ENCODE data around the gene CYP3A7.
"Not testable (repeated sequence)": the region's sequence is repeated elsewhere in the genome, so short reads cannot be mapped to it uniquely, and the experiment has no call there.

CYP3A7 gene

GRCh38 chr7:99728615-99729014, 6.4 kb downstream of the CYP3A7 start:
- no peak overlapping the region for H2AK5ac ChIP-seq (ENCODE audit: low read length)
- no peak overlapping the region for H4K12ac ChIP-seq (ENCODE audit: low read depth, low read length)
- peak overlapping the region; percentile 23 for H3K4me2 ChIP-seq (ENCODE audit: low read length)
- no peak overlapping the region for H2BK5ac ChIP-seq (ENCODE audit: low read depth, low read length, poor library complexity)
- H3K27ac ChIP-seq (ENCODE audit: low read depth, low read length): peak overlapping the region; percentile 93
- peaks cover 17 to 20% of the 10 kb centered on the region in 2 experiments for H3K4me1 ChIP-seq (ENCODE audit: control insufficient read depth in 1 of 2, insufficient read depth in 2 of 2, low read length in 2 of 2)
- H3K4ac ChIP-seq (ENCODE audit: low read depth, low read length): no peak overlapping the region
- H3K4me3 ChIP-seq (ENCODE audit: low read depth, low read length): no peak overlapping the region
- H3K36me3 ChIP-seq (ENCODE audit: control insufficient read depth in 1 of 2, insufficient read depth in 2 of 2, low read length in 2 of 2): no peaks in the 10 kb centered on the region
- no peak overlapping the region for H3K18ac ChIP-seq (ENCODE audit: low read length)
- WGBS (ENCODE audit: extremely low coverage, insufficient coverage, insufficient read length): no CpG with 5 or more reads among the region's 2 CpGs
- H2AFZ ChIP-seq (ENCODE audit: insufficient read depth, low read length, poor library complexity): no peak overlapping the region
- H4K91ac ChIP-seq (ENCODE audit: low read depth, low read length): peak overlapping the region; percentile 81
- DNase-seq: peak; percentile 62 to 89
- peak overlapping the region; percentile 94 for H2BK120ac ChIP-seq (ENCODE audit: insufficient read depth, low read length, poor library complexity)
- no peaks in the 10 kb centered on the region for H3K9me3 ChIP-seq (ENCODE audit: insufficient read depth, low read depth, low read length)
- no peak overlapping the region for H3K14ac ChIP-seq (ENCODE audit: low read length)
- H3K79me2 ChIP-seq (ENCODE audit: control insufficient read depth, insufficient read depth, low read length, poor library complexity): peaks cover 2% of the 10 kb centered on the region
- no peak overlapping the region for H3K9ac ChIP-seq (ENCODE audit: low read length)
- H3K23ac ChIP-seq (ENCODE audit: low read length): no peak overlapping the region
- H3K27me3 ChIP-seq (ENCODE audit: insufficient read depth, low read length): no peaks in the 10 kb centered on the region
- no peak overlapping the region for H4K8ac ChIP-seq (ENCODE audit: low read depth, low read length)
- H2BK12ac ChIP-seq (ENCODE audit: low read length): peak overlapping the region; percentile 98
- peaks cover 25% of the 10 kb centered on the region for H3K79me1 ChIP-seq (ENCODE audit: low read length)

GRCh38 chr7:99723201-99723600, 11.8 kb downstream of the CYP3A7 start:
- H3K27ac ChIP-seq (ENCODE audit: low read depth, low read length); H3K79me2 ChIP-seq (ENCODE audit: control insufficient read depth, insufficient read depth, low read length, poor library complexity); H2AK5ac ChIP-seq (ENCODE audit: low read length); H3K4me3 ChIP-seq (ENCODE audit: low read depth, low read length); H3K4ac ChIP-seq (ENCODE audit: low read depth, low read length); H2AFZ ChIP-seq (ENCODE audit: insufficient read depth, low read length, poor library complexity); H4K12ac ChIP-seq (ENCODE audit: low read depth, low read length); DNase-seq; H3K36me3 ChIP-seq (ENCODE audit: control insufficient read depth in 1 of 2, insufficient read depth in 2 of 2, low read length in 2 of 2); H3K9ac ChIP-seq (ENCODE audit: low read length); H2BK12ac ChIP-seq (ENCODE audit: low read length); H3K4me2 ChIP-seq (ENCODE audit: low read length); H3K27me3 ChIP-seq (ENCODE audit: insufficient read depth, low read length); H3K9me3 ChIP-seq (ENCODE audit: insufficient read depth, low read depth, low read length); H4K91ac ChIP-seq (ENCODE audit: low read depth, low read length); H2BK120ac ChIP-seq (ENCODE audit: insufficient read depth, low read length, poor library complexity); H3K4me1 ChIP-seq (ENCODE audit: control insufficient read depth in 1 of 2, insufficient read depth in 2 of 2, low read length in 2 of 2); H3K14ac ChIP-seq (ENCODE audit: low read length); H3K18ac ChIP-seq (ENCODE audit: low read length); H3K23ac ChIP-seq (ENCODE audit: low read length): not testable (repeated sequence)
- H3K79me1 ChIP-seq (ENCODE audit: low read length): peaks cover 11% of the 10 kb centered on the region
- WGBS (ENCODE audit: extremely low coverage, insufficient coverage, insufficient read length): no CpG with 5 or more reads among the region's 6 CpGs
- H4K8ac ChIP-seq (ENCODE audit: low read depth, low read length): peak overlapping the region; percentile 29
- H2BK5ac ChIP-seq (ENCODE audit: low read depth, low read length, poor library complexity): peak overlapping the region; percentile 23

GRCh38 chr7:99720800-99721595, 14.0 kb downstream of the CYP3A7 start:
- no peak overlapping the region for H3K4ac ChIP-seq (ENCODE audit: low read depth, low read length)
- H2AK5ac ChIP-seq (ENCODE audit: low read length): no peak overlapping the region
- no peak overlapping the region for H4K91ac ChIP-seq (ENCODE audit: low read depth, low read length)
- no peak overlapping the region for H3K14ac ChIP-seq (ENCODE audit: low read length)
- no peak overlapping the region for H3K23ac ChIP-seq (ENCODE audit: low read length)
- no CpG with 5 or more reads among the region's 5 CpGs for WGBS (ENCODE audit: extremely low coverage, insufficient coverage, insufficient read length)
- peaks cover 3% of the 10 kb centered on the region for H3K79me1 ChIP-seq (ENCODE audit: low read length)
- no peak overlapping the region for H2BK5ac ChIP-seq (ENCODE audit: low read depth, low read length, poor library complexity)
- no peak overlapping the region for H3K18ac ChIP-seq (ENCODE audit: low read length)
- no peaks in the 10 kb centered on the region for H3K27me3 ChIP-seq (ENCODE audit: insufficient read depth, low read length)
- H3K4me3 ChIP-seq (ENCODE audit: low read depth, low read length): no peak overlapping the region
- no peak for DNase-seq
- no peak overlapping the region for H4K8ac ChIP-seq (ENCODE audit: low read depth, low read length)
- no peaks in the 10 kb centered on the region for H3K36me3 ChIP-seq (ENCODE audit: control insufficient read depth in 1 of 2, insufficient read depth in 2 of 2, low read length in 2 of 2)
- no peak overlapping the region for H4K12ac ChIP-seq (ENCODE audit: low read depth, low read length)
- peaks cover 3% of the 10 kb centered on the region in 2 experiments for H3K4me1 ChIP-seq (ENCODE audit: control insufficient read depth in 1 of 2, insufficient read depth in 2 of 2, low read length in 2 of 2)
- H3K9me3 ChIP-seq (ENCODE audit: insufficient read depth, low read depth, low read length): no peaks in the 10 kb centered on the region
- H3K79me2 ChIP-seq (ENCODE audit: control insufficient read depth, insufficient read depth, low read length, poor library complexity): peaks cover 2% of the 10 kb centered on the region
- H3K27ac ChIP-seq (ENCODE audit: low read depth, low read length): no peak overlapping the region
- H2BK120ac ChIP-seq (ENCODE audit: insufficient read depth, low read length, poor library complexity): no peak overlapping the region
- no peak overlapping the region for H2BK12ac ChIP-seq (ENCODE audit: low read length)
- no peak overlapping the region for H3K4me2 ChIP-seq (ENCODE audit: low read length)
- no peak overlapping the region for H2AFZ ChIP-seq (ENCODE audit: insufficient read depth, low read length, poor library complexity)
- no peak overlapping the region for H3K9ac ChIP-seq (ENCODE audit: low read length)

- H3K79me2 ChIP-seq (ENCODE audit: control insufficient read depth, insufficient read depth, low read length, poor library complexity): peaks cover 2% of the 10 kb centered on the region
- no peak overlapping the region for H2AFZ ChIP-seq (ENCODE audit: insufficient read depth, low read length, poor library complexity)
- no peaks in the 10 kb centered on the region for H3K9me3 ChIP-seq (ENCODE audit: insufficient read depth, low read depth, low read length)
- H3K79me1 ChIP-seq (ENCODE audit: low read length): peaks cover 3% of the 10 kb centered on the region
- H3K4me1 ChIP-seq (ENCODE audit: control insufficient read depth in 1 of 2, insufficient read depth in 2 of 2, low read length in 2 of 2): peaks cover 1 to 3% of the 10 kb centered on the region in 2 experiments
- H2BK120ac ChIP-seq (ENCODE audit: insufficient read depth, low read length, poor library complexity): no peak overlapping the region
- WGBS (ENCODE audit: extremely low coverage, insufficient coverage, insufficient read length): no CpG with 5 or more reads among the region's 4 CpGs
- no peak overlapping the region for H2BK12ac ChIP-seq (ENCODE audit: low read length)
- H3K27ac ChIP-seq (ENCODE audit: low read depth, low read length): no peak overlapping the region
- DNase-seq: no peak
- no peak overlapping the region for H3K18ac ChIP-seq (ENCODE audit: low read length)
- no peaks in the 10 kb centered on the region for H3K36me3 ChIP-seq (ENCODE audit: control insufficient read depth in 1 of 2, insufficient read depth in 2 of 2, low read length in 2 of 2)
- no peak overlapping the region for H4K91ac ChIP-seq (ENCODE audit: low read depth, low read length)
- H4K12ac ChIP-seq (ENCODE audit: low read depth, low read length): no peak overlapping the region
- H3K14ac ChIP-seq (ENCODE audit: low read length): no peak overlapping the region
- no peak overlapping the region for H3K4ac ChIP-seq (ENCODE audit: low read depth, low read length)
- no peak overlapping the region for H3K23ac ChIP-seq (ENCODE audit: low read length)
- no peak overlapping the region for H2BK5ac ChIP-seq (ENCODE audit: low read depth, low read length, poor library complexity)
- H3K9ac ChIP-seq (ENCODE audit: low read length): no peak overlapping the region
- no peaks in the 10 kb centered on the region for H3K27me3 ChIP-seq (ENCODE audit: insufficient read depth, low read length)
- no peak overlapping the region for H4K8ac ChIP-seq (ENCODE audit: low read depth, low read length)
- no peak overlapping the region for H3K4me3 ChIP-seq (ENCODE audit: low read depth, low read length)
- no peak overlapping the region for H2AK5ac ChIP-seq (ENCODE audit: low read length)
- H3K4me2 ChIP-seq (ENCODE audit: low read length): no peak overlapping the region
Measured at GRCh38 chr7:99719996-99720769, 14.8 kb downstream of the CYP3A7 start.

Data from trophoblast cell (in vitro differentiated cells and primary cell).